ENCODE data around the gene GEMIN7. TPM values are rescaled to one million over a fixed set of nuclear protein-coding genes. Genes with fewer than 3 reads are reported as not detected.
A peak's percentile ranks its signal among the peaks of the same experiment; 100 is the strongest.

The GEMIN7 gene
- total and polyA plus RNA-seq, 2 of the 13 experiments (the other 11 are each of a cell fraction or from before 2014, with no cell fraction given), result 24.1 to 30.6 TPM

- TF ChIP-seq ZBTB39 (CRISPR knock-in tag; IDR thresholded peaks at IDR 0.05) (peak; percentile 40; the same call in 1 of the 2 replicates), NFKB2 (CRISPR knock-in tag; IDR thresholded peaks at IDR 0.05; ENCODE audit: borderline replicate concordance) (peak; percentile 93), TRIM24 (CRISPR knock-in tag; IDR thresholded peaks at IDR 0.05) (no peak), ZNF605 (CRISPR knock-in tag; IDR thresholded peaks at IDR 0.05) (peak; percentile 54; the same call in 1 of the 2 replicates), ZIK1 (CRISPR knock-in tag; IDR thresholded peaks at IDR 0.05; ENCODE audit: borderline replicate concordance, low read depth) (peak; percentile 93), ZBTB2 (CRISPR knock-in tag; IDR thresholded peaks at IDR 0.05; ENCODE audit: low read depth) (peak; percentile 82; the same call in 1 of the 2 replicates), BORCS8-MEF2B (CRISPR knock-in tag; IDR thresholded peaks at IDR 0.05) (peak; percentile 97), AKAP8 (CRISPR knock-in tag; IDR thresholded peaks at IDR 0.05) (peak; percentile 95), MLXIP (CRISPR knock-in tag; IDR thresholded peaks at IDR 0.05; ENCODE audit: borderline replicate concordance) (peak; percentile 83; the same call in 1 of the 2 replicates), ZNF18 (CRISPR knock-in tag; IDR thresholded peaks at IDR 0.05; ENCODE audit: insufficient replicate concordance) (peak; percentile 74), KLF9 (CRISPR knock-in tag; IDR thresholded peaks at IDR 0.05; ENCODE audit: low read depth) (no peak), MNT (IDR thresholded peaks at IDR 0.05) (peak; percentile 55), ARNT (IDR thresholded peaks at IDR 0.05) (no peak), POLR2AphosphoS2 (IDR thresholded peaks at IDR 0.05; ENCODE audit: low read depth, low read length) (no peak), POLR2A (IDR thresholded peaks at IDR 0.05; ENCODE audit: insufficient read depth in 1 of 2, low read depth in 2 of 2, low read length in 2 of 2) (peak; percentile 62 to 82; a peak in 3 of 4 replicates)
These were observed at the start of gene GEMIN7 (continued) for GRCh38 chr19:45079063-45079910.
